NCI-H510A treated with DMSO at 0.1 percent for 48 hours (cell line): ENCODE data around the gene KRT78.

Experiments used
- DNase-seq: peaks from one replicate; lab custom pipeline; 2025; lab: John Stamatoyannopoulos, UW

Gene KRT78

GRCh38 chr12:52824741-52825410, 23.9 kb downstream of the KRT78 start:
- no peak for DNase-seq

- DNase-seq: no peak
Observed at GRCh38 chr12:52823761-52824450, 24.9 kb downstream of the KRT78 start.

DNA sequence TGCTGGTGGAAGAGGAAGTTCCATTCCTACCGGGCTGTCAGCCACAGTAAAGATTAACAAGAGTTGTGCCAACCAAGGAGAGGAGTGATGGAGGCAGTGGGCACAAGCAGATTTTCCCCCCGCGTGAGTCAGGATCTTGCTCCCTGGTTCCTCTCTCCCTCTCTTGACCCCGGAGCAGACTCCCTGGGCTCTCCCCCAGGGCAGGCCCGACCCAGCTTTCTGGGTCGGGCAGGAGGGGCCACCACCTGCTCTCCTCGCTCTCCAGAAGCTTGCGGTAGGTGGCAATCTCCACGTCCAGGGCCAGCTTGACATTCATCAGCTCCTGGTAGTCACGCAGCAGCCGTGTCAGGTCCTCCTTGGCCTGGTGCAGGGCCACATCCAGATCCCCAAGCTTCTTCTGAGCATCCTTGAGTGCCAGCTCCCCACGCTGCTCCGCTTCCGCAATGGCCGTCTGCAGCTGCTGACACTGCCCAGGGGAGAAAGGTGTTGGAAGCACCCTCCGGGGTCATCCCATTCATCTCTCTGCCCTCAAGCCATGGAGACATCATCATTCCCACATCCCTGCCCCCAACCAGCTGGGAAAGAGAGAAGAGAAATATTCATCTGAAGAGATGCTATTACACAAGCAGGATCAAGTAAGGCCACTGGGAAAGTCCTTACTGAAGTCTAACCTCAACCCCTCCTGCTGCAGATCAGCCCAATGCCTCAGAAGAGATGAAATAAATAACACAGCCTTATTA, 25.9 kb downstream of the KRT78 start:
- no peak for DNase-seq

DNA sequence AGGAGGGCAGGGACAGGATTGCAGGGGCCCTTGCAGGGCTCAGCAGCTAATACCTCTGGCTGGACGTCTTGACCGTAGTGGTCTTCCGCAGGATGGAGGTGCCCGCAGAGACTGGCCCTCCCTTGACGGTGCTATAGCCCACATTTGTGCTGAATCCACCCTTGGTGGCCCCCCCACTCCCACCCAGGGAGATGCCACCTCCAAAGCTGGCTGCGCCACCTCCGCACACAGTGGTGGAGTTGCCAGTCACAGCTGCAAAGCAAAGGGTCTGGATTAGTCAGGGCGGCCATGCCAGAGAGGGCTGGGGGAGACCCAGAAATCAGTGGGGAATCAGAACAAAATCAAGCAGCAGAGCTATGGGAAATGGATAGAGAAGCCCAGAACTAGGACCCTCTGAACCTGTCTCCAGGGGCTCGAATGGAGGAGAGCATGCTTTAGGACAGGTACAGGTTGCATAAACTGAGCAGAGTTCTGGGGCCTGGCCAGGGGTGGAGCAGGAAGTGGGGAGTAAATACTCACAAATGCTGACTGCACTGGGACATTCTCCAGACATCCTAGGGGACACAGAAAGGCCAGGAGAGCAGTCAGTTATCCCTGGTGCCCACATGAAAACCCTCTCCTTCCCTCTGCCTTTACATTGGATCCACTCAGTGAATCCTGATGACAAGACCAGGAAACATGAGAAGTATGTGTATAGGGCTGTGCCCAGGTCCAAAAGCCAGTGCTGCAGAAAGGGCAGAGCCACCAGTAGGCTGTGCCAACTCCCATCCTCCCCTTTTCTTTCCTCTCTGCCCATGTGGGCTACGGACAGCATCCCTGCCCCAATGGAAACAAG, 26.8 kb downstream of the KRT78 start:
- no peak for DNase-seq

DNA sequence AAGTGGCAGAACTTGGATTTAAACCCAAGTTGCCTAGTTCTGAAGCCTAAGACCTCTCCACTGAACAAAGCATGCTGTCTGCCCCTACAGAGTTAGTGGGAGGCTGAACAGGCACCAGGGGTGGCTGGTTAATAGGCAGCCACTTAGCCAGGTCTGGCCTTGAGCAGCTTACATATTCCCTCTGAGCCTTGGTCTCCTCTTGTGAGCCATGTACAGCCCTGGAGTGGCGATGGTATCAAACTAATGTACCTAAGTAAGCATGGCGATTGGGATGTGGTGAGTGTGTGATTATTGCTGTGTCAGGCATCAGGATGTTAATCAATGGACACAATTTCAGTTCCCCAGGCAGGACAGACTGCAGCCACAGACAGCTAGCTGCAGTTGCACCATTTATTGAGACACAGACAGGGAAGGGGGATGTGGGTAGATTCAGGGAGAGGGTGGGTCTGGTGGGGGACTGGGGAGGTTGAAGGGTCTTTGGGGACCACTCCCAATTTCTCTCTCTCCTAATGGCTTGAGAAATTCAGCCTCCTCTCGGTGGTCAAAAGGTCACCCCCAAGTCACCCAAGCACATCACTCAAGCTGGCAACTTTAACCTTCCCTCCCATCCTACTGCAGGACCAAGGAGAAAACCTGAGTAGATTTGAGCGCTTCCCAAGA, 27.6 kb downstream of the KRT78 start:
- DNase-seq: no peak

DNA sequence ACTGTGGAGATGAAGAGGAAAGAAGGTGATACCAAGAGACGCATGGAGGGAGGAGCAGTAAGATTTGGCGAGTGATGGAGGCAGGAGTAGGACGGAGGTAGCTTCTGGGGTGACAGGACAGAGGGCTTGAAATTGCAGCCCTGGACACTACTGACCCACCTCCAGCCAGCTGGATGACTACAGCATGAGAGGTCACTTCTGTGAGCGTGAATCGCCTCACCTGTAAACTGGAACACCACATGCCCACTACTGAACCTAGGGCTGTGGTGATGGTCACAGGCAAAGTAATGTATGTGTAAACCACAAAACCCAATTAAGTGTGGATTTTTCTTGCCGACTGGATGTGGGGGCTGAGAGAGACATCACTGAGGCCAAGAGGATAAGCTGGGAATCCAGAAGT, 28.3 kb downstream of the KRT78 start:
- no peak for DNase-seq

- DNase-seq: no peak
Observed at GRCh38 chr12:52819731-52820510, 28.9 kb downstream of the KRT78 start.

DNA sequence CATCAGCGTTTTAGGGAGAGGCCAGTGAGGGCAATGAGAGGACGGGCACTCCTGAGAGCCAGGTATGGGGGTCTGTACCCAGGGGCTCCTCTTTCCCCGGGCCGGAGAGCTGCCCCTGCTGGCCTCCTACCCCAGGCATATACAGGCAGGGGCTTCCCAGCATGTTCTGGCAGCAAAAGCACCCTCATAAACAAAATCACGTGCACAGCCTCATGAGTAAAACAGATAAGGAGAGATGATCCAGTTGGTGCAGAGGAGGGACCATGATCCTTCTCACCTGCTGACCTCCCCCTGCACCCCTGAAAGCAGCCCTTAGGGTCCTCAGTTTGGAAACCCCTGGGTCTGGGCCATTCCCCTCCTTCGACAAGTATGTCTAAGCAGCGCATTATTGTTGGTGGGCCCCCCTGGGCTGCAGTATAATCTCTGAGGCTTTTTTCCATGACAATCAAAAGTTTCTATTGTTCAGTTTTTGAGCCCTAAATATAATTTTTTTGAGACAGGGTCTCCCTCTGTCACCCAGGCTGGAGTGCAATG, 29.8 kb downstream of the KRT78 start:
- no peak for DNase-seq

DNA sequence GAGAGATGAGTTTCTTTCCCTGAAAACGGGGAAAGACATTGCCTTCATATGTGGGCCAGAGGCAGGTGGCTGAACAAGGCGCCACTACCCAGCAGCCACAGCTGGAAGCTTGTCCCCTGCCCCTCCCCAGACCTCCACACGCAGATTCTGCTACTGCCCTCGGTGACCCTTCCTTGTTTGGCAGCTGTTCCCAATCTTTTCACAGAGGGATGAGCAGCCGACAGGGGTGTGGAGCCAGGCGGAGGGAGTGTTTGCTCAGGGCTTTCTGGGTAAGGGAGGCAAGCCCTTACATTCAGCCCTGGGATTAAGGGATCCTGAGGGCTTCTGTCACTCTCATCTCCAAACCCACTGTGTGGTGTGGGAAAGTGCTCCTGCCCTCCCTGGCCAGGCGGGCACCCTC, 30.4 kb downstream of the KRT78 start:
- no peak for DNase-seq

DNA sequence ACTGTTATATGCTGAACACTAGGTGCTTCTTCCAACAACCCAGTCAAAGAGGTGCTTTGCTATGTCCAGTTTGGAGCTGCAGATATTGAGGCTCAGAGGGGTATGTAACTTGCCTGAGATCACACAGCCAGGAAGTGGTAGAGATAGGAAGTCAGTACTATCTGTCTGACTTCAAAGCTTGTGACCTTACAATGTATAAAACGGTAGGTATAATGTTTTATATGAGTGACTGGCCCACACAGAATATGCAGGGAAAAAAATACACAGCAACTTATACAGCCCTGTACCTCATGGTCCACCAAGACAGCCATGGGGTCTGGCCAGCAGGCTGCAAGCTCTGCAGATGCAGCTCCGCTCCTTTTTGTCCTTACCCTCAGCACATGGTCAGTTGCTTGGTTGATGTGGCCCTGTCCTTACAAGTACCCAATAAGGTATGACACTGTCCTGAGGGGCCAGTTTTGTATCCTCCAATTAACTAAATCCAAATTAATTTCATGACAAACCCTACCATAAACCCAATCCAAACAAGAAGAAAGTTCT, 31.0 kb downstream of the KRT78 start:
- no peak for DNase-seq

- DNase-seq: no peak
Observed at GRCh38 chr12:52817003-52817698, 31.6 kb downstream of the KRT78 start.

GRCh38 chr12:52815676-52816588, 32.9 kb downstream of the KRT78 start:
- DNase-seq: no peak

- DNase-seq: no peak
Observed at GRCh38 chr12:52815161-52815560, 33.6 kb downstream of the KRT78 start.

DNA sequence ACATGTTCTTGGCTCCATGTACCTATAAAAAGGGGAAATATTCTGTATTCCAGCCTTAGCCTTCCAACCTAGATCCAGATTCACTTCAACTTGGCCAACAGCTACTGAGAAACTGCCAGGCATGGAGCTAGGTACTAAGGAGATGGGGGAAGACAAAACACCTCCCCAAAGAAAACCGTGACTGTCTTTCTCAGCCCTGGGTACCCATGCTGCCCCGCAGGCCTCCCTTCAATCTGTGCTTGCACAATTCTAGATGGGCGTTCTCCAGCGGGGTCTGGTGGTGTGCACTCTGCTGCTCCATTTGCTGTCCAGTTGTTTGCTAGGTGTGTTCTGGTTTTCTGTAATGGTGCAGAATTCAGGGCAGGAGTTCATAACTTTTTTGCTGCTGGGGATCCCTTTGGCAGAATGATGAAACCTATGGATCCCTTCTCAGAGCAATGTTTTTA, 34.1 kb downstream of the KRT78 start:
- DNase-seq: no peak

DNA sequence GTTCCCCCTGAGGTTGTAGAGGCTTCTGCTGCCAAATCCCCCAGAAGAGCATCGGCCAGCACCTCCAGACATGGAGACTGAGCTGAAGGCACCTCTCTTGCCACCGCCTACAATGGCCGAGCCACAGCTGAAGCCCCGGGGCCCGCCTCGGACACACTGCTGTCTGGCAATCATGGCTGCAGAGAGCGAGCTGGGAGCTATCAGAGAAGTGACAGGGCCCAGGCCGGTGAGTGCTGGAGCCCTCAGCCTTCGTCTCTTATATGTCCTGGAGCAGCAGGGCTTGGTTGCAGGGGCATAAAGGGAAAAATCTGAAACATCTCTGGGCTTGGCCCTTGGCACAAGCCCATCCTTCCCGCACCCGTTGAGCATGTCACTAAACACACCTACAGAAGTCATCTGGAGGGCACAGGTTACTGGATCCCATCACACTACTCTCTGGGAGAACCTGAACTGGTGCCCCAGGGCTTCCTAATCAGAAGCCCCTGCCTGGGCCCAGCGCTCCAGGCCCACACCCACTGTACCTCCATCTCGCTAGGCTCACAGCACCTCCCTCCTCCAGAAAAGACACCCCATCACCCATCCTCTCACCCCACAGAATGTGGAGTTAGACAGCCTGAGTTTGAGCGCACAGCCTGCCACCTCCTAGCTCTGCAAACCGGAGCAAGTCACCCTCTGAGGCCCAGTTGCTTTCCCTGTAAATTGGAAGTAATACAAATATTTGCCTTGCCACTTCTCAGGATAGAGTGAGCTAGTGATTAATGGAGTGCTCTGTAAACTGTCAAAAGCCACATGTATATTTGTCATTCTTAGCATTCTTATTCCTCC, 34.7 kb downstream of the KRT78 start, which contains the start of gene KRT4:
TSS of gene KRT4 (minus strand) at position 232 of the 825 bp plus-strand sequence. CDS start at position 174, 58 bp downstream.
- peak; percentile 75 for DNase-seq

GRCh38 chr12:52813203-52813819, 35.5 kb downstream of the KRT78 start:
- no peak for DNase-seq

DNA sequence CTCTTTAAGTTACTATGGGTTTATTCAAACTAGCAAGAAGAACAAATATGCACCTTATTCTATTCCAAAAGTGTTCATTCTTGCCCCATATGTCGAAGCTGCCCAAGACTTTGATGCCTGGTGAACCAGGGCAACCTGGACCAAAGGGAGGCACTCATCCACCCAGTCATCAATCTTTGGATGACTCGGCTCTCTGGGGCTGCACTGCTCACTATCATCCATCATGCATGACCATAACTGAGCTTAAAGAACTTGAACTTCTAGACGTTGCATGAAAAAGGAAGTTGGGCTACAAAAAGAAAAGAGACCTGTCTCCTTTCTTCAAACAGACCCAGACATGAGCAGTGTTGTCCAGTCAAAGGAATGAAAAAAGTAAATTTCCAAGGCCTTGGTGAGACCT, 36.0 kb downstream of the KRT78 start:
- no peak for DNase-seq
